GM10266 (cell line): Measurements from ENCODE around the gene PRPS1.
"Not testable (repeated sequence)": the region's sequence is repeated elsewhere in the genome, so short reads cannot be mapped to it uniquely, and the experiment has no call there.

ENCODE experiments used
- DNase-seq: peaks from one replicate; pipeline ENCODE4 v3.0.0; 2012; ENCODE audit errors: extremely low spot score
- TF ChIP-seq, protein P1 (sequence below): IDR thresholded peaks from 2 replicates; pipeline ENCODE4 v1.5.1; 2012; ENCODE audit warnings: mild to moderate bottlenecking, low read depth; ENCODE audit not compliant: control insufficient read depth, insufficient read depth; ENCODE audit errors: missing control alignments

Gene PRPS1

DNA sequence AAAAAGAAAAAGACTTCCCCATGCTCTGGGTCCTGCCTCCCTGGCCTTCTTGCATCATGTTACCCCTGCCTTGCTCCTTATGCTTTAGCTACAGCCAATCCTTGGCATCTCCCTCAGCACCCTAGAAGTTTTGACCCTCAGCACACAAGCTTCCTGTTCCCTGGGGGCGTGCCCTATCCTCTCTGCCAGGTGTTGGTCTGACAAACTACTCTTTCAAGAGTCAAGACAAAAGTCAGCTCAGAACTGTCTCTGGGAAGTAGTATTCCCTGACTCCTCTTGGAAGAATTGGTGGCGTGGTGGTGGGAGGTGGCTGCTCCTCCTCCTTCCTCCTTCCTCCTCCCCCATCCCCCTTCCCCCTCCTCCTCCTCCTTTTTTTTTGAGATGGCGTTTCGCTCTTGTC is 41.0 kb downstream of the PRPS1 start:
- TF ChIP-seq, protein P1, sequence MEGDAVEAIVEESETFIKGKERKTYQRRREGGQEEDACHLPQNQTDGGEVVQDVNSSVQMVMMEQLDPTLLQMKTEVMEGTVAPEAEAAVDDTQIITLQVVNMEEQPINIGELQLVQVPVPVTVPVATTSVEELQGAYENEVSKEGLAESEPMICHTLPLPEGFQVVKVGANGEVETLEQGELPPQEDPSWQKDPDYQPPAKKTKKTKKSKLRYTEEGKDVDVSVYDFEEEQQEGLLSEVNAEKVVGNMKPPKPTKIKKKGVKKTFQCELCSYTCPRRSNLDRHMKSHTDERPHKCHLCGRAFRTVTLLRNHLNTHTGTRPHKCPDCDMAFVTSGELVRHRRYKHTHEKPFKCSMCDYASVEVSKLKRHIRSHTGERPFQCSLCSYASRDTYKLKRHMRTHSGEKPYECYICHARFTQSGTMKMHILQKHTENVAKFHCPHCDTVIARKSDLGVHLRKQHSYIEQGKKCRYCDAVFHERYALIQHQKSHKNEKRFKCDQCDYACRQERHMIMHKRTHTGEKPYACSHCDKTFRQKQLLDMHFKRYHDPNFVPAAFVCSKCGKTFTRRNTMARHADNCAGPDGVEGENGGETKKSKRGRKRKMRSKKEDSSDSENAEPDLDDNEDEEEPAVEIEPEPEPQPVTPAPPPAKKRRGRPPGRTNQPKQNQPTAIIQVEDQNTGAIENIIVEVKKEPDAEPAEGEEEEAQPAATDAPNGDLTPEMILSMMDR: no peak
- DNase-seq: no peak

DNA sequence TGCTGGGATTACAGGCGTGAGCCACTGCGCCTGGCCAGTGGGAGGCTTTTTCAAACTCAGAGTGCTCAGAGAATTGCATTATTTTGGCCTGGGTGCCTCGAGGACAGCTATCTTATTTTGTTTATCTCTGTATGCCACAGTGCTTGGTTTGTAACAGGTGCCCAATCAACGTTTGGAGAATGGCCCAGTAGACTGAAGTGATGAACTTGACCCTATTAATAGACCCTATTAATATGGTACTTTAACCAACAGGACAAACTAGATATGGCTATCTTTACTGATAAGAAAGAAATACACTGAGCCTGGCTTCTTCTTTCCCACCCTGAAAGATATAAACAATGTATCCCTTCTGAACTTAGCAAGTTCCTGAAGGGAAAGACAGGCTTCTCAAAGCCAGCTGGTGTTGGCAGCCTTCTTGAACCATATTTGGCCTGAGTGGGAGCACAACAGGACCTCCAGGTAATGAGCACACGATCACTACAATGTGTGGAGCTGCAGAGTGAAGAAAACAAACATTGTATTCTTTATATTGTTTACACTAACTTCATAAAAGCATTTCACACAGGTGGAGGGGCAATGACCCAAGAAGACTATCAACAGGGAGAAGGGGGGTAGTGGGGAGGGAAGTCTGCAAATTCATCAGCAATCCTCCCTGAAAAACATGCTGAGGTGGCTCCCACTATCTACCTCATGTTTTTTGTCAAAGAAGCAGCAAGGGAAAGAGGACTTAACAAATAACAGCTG is 41.7 kb downstream of the PRPS1 start:
- TF ChIP-seq, protein P1: no peak
- no peak for DNase-seq

DNA sequence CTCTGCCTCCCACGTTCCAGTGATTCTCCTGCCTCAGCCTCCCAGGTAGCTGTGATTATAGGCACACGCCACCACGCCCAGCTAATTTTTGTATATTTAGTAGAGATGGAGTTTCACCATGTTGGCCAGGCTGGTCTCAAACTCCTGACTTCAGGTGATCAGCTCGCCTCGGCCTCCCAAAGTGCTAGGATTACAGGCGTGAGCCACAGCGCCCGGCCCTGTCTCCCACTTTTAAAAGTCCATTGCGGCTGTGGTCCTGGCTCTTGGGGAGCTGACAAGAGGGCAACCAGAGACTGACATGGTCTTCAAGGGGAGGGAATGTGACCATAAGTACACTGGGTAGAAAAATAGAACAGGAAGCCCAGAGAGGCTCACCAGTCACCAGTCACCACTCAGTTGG is 42.9 kb downstream of the PRPS1 start:
- DNase-seq: not testable (repeated sequence)

DNA sequence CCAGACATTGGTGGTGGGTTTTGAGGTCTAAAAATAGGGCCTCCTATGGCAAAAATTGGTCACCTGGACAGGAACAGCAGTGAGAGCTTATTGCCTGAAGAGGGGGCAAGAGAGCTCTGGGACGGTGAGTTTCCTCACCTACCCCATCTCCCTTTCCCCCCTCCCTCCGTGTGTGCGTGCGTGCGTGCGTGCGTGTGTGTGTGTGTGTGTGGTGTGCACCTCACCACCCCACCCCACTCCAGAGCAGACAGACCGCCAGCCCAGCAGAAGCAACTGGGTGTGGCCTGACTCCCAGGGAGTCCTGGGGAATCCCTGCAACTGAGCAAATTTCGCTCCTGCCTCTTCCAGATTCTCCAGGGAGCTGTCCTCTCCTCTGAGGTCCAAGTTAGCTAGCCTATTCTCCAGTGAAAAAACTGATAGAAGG is 44.7 kb downstream of the PRPS1 start:
- TF ChIP-seq, protein P1: peak; percentile 70
- DNase-seq: peak; percentile 36

DNA sequence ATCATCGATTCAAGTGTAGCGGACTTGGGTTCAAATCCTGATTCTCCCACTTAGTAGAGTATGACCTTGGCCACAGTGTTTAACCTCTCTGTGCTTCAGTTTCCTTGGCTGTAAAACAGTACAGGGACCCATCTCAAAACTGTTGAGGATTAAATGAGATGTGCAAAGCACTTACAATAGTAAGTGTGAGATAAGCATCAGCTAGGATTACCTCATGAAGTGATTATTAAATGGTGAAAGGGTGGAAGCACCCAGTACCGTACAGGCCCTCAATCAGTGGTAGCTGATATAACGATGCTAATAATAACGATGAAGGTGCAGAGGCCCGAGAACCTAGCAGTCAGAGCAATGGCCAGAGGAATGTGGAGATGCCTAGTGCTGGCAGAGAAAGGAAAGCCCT is 45.1 kb downstream of the PRPS1 start:
- no peak for DNase-seq
- TF ChIP-seq, protein P1: no peak

DNA sequence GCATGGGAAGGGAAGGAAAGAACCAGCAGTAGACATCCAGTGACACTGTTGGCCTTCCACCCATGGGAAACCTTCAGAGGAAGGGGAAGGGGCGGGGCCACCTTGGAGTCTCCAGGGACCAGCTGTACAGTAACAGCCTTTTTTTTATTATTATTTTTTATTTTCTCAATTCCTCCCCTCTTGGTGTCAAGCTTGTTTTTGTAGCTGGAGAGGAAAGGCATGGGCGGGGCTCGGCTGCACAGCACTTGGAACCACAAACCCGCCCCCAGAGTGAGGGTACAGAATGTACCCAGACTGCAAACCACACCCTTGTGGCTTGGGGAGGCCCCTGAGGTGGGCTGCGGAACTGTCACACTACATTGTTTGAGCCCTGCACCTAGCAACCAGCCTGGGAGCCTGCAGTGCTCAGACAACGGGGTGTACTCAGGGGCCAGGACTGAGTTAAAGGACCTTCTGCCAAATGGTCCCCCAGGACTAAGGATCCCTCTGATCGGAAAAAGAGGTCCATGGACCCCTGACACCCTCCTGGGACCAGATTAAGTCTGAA is 45.7 kb downstream of the PRPS1 start:
- TF ChIP-seq, protein P1: no peak
- peak; percentile 63 for DNase-seq

DNA sequence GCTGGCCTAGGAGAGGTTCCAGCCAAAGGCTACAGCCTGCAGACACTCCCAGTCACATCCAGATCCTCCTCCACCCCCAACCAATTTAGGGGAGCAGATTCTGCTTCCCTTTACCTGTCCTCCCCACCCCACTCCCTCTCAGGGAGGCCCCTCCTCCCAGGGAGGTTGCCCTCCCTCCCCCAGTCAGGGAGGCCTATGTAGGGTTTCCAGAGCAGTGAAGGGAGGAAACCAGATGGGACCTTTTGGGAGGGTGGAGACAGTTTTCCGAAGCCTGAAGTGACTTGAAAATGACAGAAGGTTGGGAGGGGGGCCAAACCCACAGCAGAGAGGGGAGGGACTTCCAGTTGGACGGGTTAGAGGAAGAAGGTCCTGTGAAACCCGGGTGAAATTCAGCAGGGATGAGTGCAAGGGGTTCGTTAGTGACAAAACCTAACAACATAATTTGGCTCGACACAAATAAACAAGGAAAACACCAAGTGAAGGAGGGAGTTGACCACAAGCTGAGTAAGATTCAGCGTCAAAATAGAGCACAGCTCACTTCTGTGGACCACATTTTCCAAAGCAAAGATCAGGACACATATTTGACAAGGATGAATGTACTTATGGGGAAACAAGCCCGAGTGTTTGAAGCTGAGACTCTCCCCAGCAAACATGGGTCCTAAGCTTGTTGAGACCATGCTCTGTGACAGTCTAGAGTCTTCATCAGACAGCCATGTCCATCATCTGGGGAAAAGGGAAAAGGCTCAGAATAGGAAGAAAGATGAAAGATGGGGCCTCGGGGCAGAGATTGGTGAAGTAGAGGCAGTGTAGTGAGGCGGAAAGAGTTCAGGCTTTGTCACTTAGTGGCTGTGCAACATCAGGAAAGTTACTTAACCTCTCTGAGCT is 46.4 kb downstream of the PRPS1 start:
- TF ChIP-seq, protein P1: no peak
- DNase-seq: peak; percentile 9
